ENCODE measurements around the gene ANGPTL4. TPM values are rescaled to one million over a fixed set of nuclear protein-coding genes. Genes with fewer than 3 reads are reported as not detected.

Gene ANGPTL4
- total RNA-seq, 1 donor from 2014 or later: 22.4 TPM

- no peak for TF ChIP-seq CTCF (IDR thresholded peaks at IDR 0.05; ENCODE audit: insufficient read depth, low read length, poor library complexity, severe bottlenecking)
- no peak for DNase-seq (ENCODE audit: low read depth)
- Histone ChIP-seq H3K4me3 (ENCODE audit: low read depth, low read length) (peak overlapping the region; percentile 5), H3K27me3 (ENCODE audit: control insufficient read depth, insufficient read depth, low read length) (peaks cover 31% of the 10 kb centered on the region), H3K36me3 (ENCODE audit: control insufficient read depth, insufficient read depth, low read length) (no peaks in the 10 kb centered on the region)
Measured at GRCh38 chr19:8334458-8335342, 29.3 kb upstream of the ANGPTL4 start.

- peak; percentile 9 for TF ChIP-seq CTCF (IDR thresholded peaks at IDR 0.05; ENCODE audit: insufficient read depth, low read length, poor library complexity, severe bottlenecking)
- no peak for DNase-seq (ENCODE audit: low read depth)
- Histone ChIP-seq H3K36me3 (ENCODE audit: control insufficient read depth, insufficient read depth, low read length) (no peaks in the 10 kb centered on the region), H3K27me3 (ENCODE audit: control insufficient read depth, insufficient read depth, low read length) (peaks cover 34% of the 10 kb centered on the region), H3K4me3 (ENCODE audit: low read depth, low read length) (peak overlapping the region; percentile 5)
Measured at GRCh38 chr19:8335343-8336071, 28.4 kb upstream of the ANGPTL4 start.

- no peak for DNase-seq (ENCODE audit: low read depth)
- Histone ChIP-seq H3K4me3 (ENCODE audit: low read depth, low read length) (no peak overlapping the region), H3K27me3 (ENCODE audit: control insufficient read depth, insufficient read depth, low read length) (peaks cover 36% of the 10 kb centered on the region), H3K36me3 (ENCODE audit: control insufficient read depth, insufficient read depth, low read length) (no peaks in the 10 kb centered on the region)
- TF ChIP-seq CTCF (IDR thresholded peaks at IDR 0.05; ENCODE audit: insufficient read depth, low read length, poor library complexity, severe bottlenecking): no peak
Measured at GRCh38 chr19:8336072-8336569, 27.8 kb upstream of the ANGPTL4 start.

GRCh38 chr19:8336660-8337059 is 27.3 kb upstream of the ANGPTL4 start:
- no peak for DNase-seq (ENCODE audit: low read depth)
- TF ChIP-seq CTCF (IDR thresholded peaks at IDR 0.05; ENCODE audit: insufficient read depth, low read length, poor library complexity, severe bottlenecking): no peak
- Histone ChIP-seq H3K36me3 (ENCODE audit: control insufficient read depth, insufficient read depth, low read length) (no peaks in the 10 kb centered on the region), H3K4me3 (ENCODE audit: low read depth, low read length) (no peak overlapping the region), H3K27me3 (ENCODE audit: control insufficient read depth, insufficient read depth, low read length) (peaks cover 36% of the 10 kb centered on the region)

GRCh38 chr19:8337728-8338127 is 26.2 kb upstream of the ANGPTL4 start:
- H3K36me3 ChIP-seq (ENCODE audit: control insufficient read depth, insufficient read depth, low read length): no peaks in the 10 kb centered on the region
- peaks cover 43% of the 10 kb centered on the region for H3K27me3 ChIP-seq (ENCODE audit: control insufficient read depth, insufficient read depth, low read length)
- no peak for DNase-seq (ENCODE audit: low read depth)
- TF ChIP-seq CTCF (IDR thresholded peaks at IDR 0.05; ENCODE audit: insufficient read depth, low read length, poor library complexity, severe bottlenecking): no peak
- no peak overlapping the region for H3K4me3 ChIP-seq (ENCODE audit: low read depth, low read length)
